OCI-LY7 (cell line): ENCODE measurements around the gene ACSS3. TPM values are rescaled to one million over a fixed set of nuclear protein-coding genes. Genes with fewer than 3 reads are reported as not detected.

Experiments used
- BruUV-seq: library from RNA; stranded (reverse); fragments of 400-500 nt; replicated peaks from 2 replicates; lab custom pipeline; 2021; lab: Mats Ljungman, UMichigan
- CTCF ChIA-PET: fragments of 300-600 bp; sonication (Branson Sonifier 250); formaldehyde crosslinking; loops from one replicate; lab custom pipeline; 2022; ENCODE audit warnings: antibody characterized with exemption; ENCODE audit not compliant: unreplicated experiment; lab: Charles Lee
- POLR2A ChIA-PET: fragments of 300-600 bp; sonication (Branson Sonifier 250); formaldehyde crosslinking; loops from one replicate; lab custom pipeline; 2022; ENCODE audit warnings: antibody characterized with exemption; lab: Charles Lee
- DNase-seq: peaks from one replicate; pipeline ENCODE4 v3.0.0-alpha.2; 2015; ENCODE audit warnings: low spot score
- H2AFZ ChIP-seq: fragments of 200-600 bp; sonication (generic), shearing (Covaris generic); 2 replicates; pipeline ENCODE4 v1.6.1; 2014; ENCODE audit warnings: mild to moderate bottlenecking, antibody characterized with exemption, low read length, moderate library complexity
- H3K27ac ChIP-seq: fragments of 200-600 bp; sonication (generic); 2 replicates; pipeline ENCODE4 v1.5.1; 2014; ENCODE audit warnings: mixed run types, low read depth, mild to moderate bottlenecking, moderate library complexity, low read length, inconsistent platforms; ENCODE audit not compliant: poor library complexity, severe bottlenecking
- H3K36me3 ChIP-seq: fragments of 200-600 bp; sonication (generic); 2 replicates; pipeline ENCODE4 v1.6.1; 2014; ENCODE audit warnings: mild to moderate bottlenecking, antibody characterized with exemption, low read length, moderate library complexity, mixed read lengths; ENCODE audit not compliant: insufficient read depth
- H3K4me1 ChIP-seq: fragments of 200-600 bp; sonication (generic); 2 replicates; pipeline ENCODE4 v1.5.1; 2014; ENCODE audit warnings: mild to moderate bottlenecking, low read length; ENCODE audit not compliant: insufficient read depth, poor library complexity, severe bottlenecking
- H3K4me2 ChIP-seq: fragments of 200-600 bp; sonication (generic); 2 replicates; pipeline ENCODE4 v1.6.1; 2014; ENCODE audit warnings: mild to moderate bottlenecking, low read length
- H3K4me3 ChIP-seq: fragments of 200-600 bp; sonication (generic); 2 replicates; pipeline ENCODE4 v1.5.1; 2014; ENCODE audit warnings: mild to moderate bottlenecking, low read depth, low read length; ENCODE audit not compliant: poor library complexity, severe bottlenecking
- H3K79me2 ChIP-seq: fragments of 200-600 bp; sonication (generic); 2 replicates; pipeline ENCODE4 v1.6.1; 2016; ENCODE audit warnings: low read depth, mild to moderate bottlenecking, low read length, moderate library complexity, mixed read lengths; ENCODE audit not compliant: insufficient read depth
- H3K9me2 ChIP-seq: fragments of 200-600 bp; sonication (generic); 2 replicates; pipeline ENCODE4 v1.6.1; 2016; ENCODE audit warnings: mild to moderate bottlenecking, low read length, mixed read lengths; ENCODE audit not compliant: insufficient read depth
- H3K9me3 ChIP-seq: fragments of 200-600 bp; sonication (generic); 2 replicates; pipeline ENCODE4 v1.6.1; 2014; ENCODE audit warnings: mild to moderate bottlenecking, mixed run types, low read length, mixed read lengths
- H4K20me1 ChIP-seq: fragments of 200-600 bp; sonication (generic); 2 replicates; pipeline ENCODE4 v1.6.1; 2014; ENCODE audit warnings: mild to moderate bottlenecking, antibody characterized with exemption, low read length, moderate library complexity, mixed read lengths; ENCODE audit not compliant: insufficient read depth
- EZH2phosphoT487 ChIP-seq: fragments of 200-600 bp; sonication (generic); IDR thresholded peaks from 2 replicates; pipeline ENCODE4 v1.6.1; 2018; ENCODE audit warnings: low read depth, borderline replicate concordance, mild to moderate bottlenecking, mixed run types, antibody characterized with exemption, low read length, moderate library complexity, mixed read lengths
- intact Hi-C: fragments of 100-400 bp; cut with micrococcal nuclease; formaldehyde crosslinking; loops from one replicate; pipeline ENCODE4 v1.10.0; 2022; ENCODE audit not compliant: unreplicated experiment
- total RNA-seq, 2 experiments: library from RNA; depleted of rRNA in 1 of 2; stranded (reverse); fragments of >200 nt in 1 of 2; shearing (Covaris generic) in 1 of 2; gene quantifications; 2 replicates each; pipeline ENCODE4 v1.2.3, GENCODE V29; 2014 to 2022
- TF ChIP-seq, protein P1 (sequence below): fragments of 200-600 bp; sonication (generic); conservative IDR thresholded peaks from 2 replicates; pipeline ENCODE4 v1.5.1; 2014; ENCODE audit warnings: mild to moderate bottlenecking, antibody characterized with exemption, low read length, moderate library complexity, mixed read lengths

The ACSS3 gene
- total RNA-seq, 2 experiments from 2014 or later, result not detected

DNA sequence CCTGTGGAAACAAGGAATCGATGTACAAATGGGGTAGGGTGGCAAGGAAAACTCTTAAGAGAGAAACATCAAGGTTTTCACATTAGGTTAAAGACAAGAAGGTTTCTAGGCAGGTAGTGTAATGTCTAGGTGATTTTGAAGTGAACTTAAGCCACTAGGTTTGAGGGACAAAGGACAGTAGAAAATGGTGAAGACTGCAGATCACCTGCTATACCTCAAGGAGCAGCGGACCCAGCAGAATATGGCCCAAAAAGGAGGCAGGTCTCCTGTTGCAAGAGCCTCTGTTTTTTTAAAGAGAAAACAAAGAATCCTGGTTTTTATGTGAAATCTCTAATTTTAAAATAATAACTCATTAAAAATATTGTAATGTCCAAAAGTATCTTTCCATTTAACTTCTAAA lies 178.1 kb downstream of the ACSS3 start:
- no peaks in the 10 kb centered on the region for H3K9me3 ChIP-seq
- BruUV-seq, result no TSS peak
- no peaks in the 10 kb centered on the region for H3K36me3 ChIP-seq
- H3K4me1 ChIP-seq, result no peaks in the 10 kb centered on the region
- no peaks in the 10 kb centered on the region for H3K79me2 ChIP-seq
- TF ChIP-seq, protein P1, sequence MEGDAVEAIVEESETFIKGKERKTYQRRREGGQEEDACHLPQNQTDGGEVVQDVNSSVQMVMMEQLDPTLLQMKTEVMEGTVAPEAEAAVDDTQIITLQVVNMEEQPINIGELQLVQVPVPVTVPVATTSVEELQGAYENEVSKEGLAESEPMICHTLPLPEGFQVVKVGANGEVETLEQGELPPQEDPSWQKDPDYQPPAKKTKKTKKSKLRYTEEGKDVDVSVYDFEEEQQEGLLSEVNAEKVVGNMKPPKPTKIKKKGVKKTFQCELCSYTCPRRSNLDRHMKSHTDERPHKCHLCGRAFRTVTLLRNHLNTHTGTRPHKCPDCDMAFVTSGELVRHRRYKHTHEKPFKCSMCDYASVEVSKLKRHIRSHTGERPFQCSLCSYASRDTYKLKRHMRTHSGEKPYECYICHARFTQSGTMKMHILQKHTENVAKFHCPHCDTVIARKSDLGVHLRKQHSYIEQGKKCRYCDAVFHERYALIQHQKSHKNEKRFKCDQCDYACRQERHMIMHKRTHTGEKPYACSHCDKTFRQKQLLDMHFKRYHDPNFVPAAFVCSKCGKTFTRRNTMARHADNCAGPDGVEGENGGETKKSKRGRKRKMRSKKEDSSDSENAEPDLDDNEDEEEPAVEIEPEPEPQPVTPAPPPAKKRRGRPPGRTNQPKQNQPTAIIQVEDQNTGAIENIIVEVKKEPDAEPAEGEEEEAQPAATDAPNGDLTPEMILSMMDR, result no peak
- TF ChIP-seq EZH2phosphoT487, result no peak
- no peak overlapping the region for H2AFZ ChIP-seq
- no peak overlapping the region for H3K4me3 ChIP-seq
- H4K20me1 ChIP-seq, result no peaks in the 10 kb centered on the region
- intact Hi-C loops, result loop anchor here (5.0 kb wide), 1 partner anchor 844 kb away; no protein-coding TSS in a partner anchor
- no peak overlapping the region for H3K27ac ChIP-seq
- ChIA-PET CTCF (no interaction called here), POLR2A (interaction anchor here (0.5 kb wide), 1 partner anchor 382 kb away, joined by 4 read pairs; no protein-coding TSS in a partner anchor)
- no peak overlapping the region for H3K4me2 ChIP-seq
- no peaks in the 10 kb centered on the region for H3K9me2 ChIP-seq
- DNase-seq, result no peak

DNA sequence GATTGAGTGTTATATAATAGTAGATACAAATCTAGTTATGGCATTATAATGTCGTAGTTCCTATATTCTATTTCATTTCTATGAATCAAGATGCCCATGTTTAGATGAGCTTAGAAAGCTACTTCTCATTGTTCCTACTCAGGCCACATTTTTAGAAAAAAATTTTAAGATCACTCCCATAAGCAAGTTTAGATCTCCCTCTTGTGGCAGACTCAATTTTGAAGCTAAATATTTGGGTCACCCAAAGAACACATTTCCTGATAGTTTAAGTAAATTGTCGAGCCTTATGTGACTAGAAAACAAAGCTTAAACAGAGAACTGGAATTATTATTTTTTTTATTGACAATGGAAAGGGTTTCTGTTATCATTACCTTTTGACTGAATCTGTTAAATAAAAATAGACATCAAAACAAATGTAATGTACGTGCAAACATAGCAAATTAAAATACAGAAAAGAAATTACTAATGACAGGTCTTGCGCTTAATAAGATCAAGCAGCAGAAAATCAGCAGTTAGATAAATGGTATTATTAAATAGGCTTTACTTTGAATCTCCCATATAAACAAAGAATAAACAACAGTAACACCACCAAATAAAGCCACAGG lies 180.2 kb downstream of the ACSS3 start:
- Histone ChIP-seq H3K27ac (no peak overlapping the region), H3K9me3 (no peaks in the 10 kb centered on the region), H3K4me2 (no peak overlapping the region), H3K4me1 (no peaks in the 10 kb centered on the region), H2AFZ (no peak overlapping the region), H3K36me3 (no peaks in the 10 kb centered on the region), H3K79me2 (no peaks in the 10 kb centered on the region), H3K4me3 (no peak overlapping the region), H4K20me1 (no peaks in the 10 kb centered on the region), H3K9me2 (no peaks in the 10 kb centered on the region)
- CTCF ChIA-PET, result interaction anchor here (1.1 kb wide), 1 partner anchor 176 kb away, joined by 3 read pairs; no protein-coding TSS in a partner anchor
- intact Hi-C loops, result loop anchor here (5.0 kb wide), 1 partner anchor 846 kb away; no protein-coding TSS in a partner anchor
- no peak for TF ChIP-seq EZH2phosphoT487
- TF ChIP-seq, protein P1, result peak; percentile 75
- no TSS peak for BruUV-seq
- DNase-seq, result peak; percentile 24
- POLR2A ChIA-PET, result interaction anchor here (0.6 to 0.7 kb wide), 2 partner anchors 740 to 762 kb away, joined by 3 read pairs; no protein-coding TSS in a partner anchor

DNA sequence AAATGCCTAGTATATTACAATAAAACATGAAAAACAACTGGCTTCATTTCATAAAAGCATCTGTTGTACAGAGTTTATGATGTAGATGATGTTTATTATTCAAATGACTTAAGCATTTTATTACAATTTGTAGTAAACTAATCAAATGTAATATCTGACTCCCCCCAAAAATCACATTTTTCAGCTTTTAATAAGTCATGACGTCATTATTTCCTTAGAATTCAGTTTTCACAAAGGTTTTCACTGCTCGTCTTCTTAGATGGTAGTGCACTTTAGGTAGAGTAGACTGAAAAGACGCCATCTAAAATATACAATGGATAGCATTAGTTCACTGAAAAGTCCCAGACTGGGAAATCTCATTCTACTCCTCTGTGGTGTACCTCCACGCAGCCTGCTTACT lies 181.5 kb downstream of the ACSS3 start:
- Histone ChIP-seq H4K20me1 (no peaks in the 10 kb centered on the region), H3K36me3 (no peaks in the 10 kb centered on the region), H3K9me2 (no peaks in the 10 kb centered on the region), H2AFZ (no peak overlapping the region), H3K9me3 (no peaks in the 10 kb centered on the region), H3K27ac (no peak overlapping the region), H3K4me3 (no peak overlapping the region), H3K4me1 (no peaks in the 10 kb centered on the region), H3K4me2 (no peak overlapping the region), H3K79me2 (no peaks in the 10 kb centered on the region)
- TF ChIP-seq EZH2phosphoT487, result no peak
- TF ChIP-seq, protein P1, result no peak
- POLR2A ChIA-PET, result interaction anchor here (0.6 to 0.8 kb wide), 3 partner anchors 8 to 27 kb away, joined by 3 to 7 read pairs (median 3); no protein-coding TSS in a partner anchor
- intact Hi-C loops, result loop anchor here (5.0 kb wide), 1 partner anchor 847 kb away; no protein-coding TSS in a partner anchor
- CTCF ChIA-PET, result no interaction called here
- no TSS peak for BruUV-seq
- no peak for DNase-seq
